Activated CD8-positive, alpha-beta T cell treated with anti-CD3 and anti-CD28 coated beads for 36 hours (primary cell): ENCODE data around the gene ZBTB16. TPM values are rescaled to one million over a fixed set of nuclear protein-coding genes. Genes with fewer than 3 reads are reported as not detected.

ENCODE experiments used
- ATAC-seq: fragments of 200-7000 bp; cut with Tn5 transposase; one replicate; pipeline ENCODE4 v1.10.0; 2021; ENCODE audit warnings: mild to moderate bottlenecking, moderate library complexity
- CTCF ChIA-PET: fragments of 350-600 bp; sonication (Branson Sonifier 250); formaldehyde crosslinking; loops from one replicate; lab custom pipeline; 2021; ENCODE audit warnings: antibody characterized with exemption; lab: Charles Lee
- POLR2A ChIA-PET: fragments of 350-600 bp; sonication (Branson Sonifier 250); formaldehyde crosslinking; loops from one replicate; lab custom pipeline; 2021; ENCODE audit warnings: antibody characterized with exemption; lab: Charles Lee
- DNase-seq: peaks from one replicate; pipeline ENCODE4 v3.0.0-alpha.2; 2020
- H3K27ac Mint-ChIP-seq: one replicate; pipeline ENCODE4 v1.8.0; 2021; ENCODE audit warnings: mild to moderate bottlenecking, mixed read lengths
- H3K27me3 Mint-ChIP-seq: one replicate; pipeline ENCODE4 v1.8.0; 2021; ENCODE audit warnings: mixed read lengths
- H3K36me3 Mint-ChIP-seq: one replicate; pipeline ENCODE4 v1.8.0; 2021; ENCODE audit warnings: low read depth, mixed read lengths
- H3K4me1 Mint-ChIP-seq: one replicate; pipeline ENCODE4 v1.8.0; 2021; ENCODE audit warnings: low read depth, mixed read lengths
- H3K4me3 Mint-ChIP-seq: one replicate; pipeline ENCODE4 v1.8.0; 2021; ENCODE audit warnings: mild to moderate bottlenecking, moderate library complexity, mixed read lengths
- H3K9me3 Mint-ChIP-seq: one replicate; pipeline ENCODE4 v1.8.0; 2021; ENCODE audit warnings: mixed read lengths
- CTCF ChIP-seq: fragments of 200-600 bp; IDR thresholded peaks from one replicate; pipeline ENCODE4 v1.8.0; 2022; ENCODE audit warnings: antibody characterized with exemption, mild to moderate bottlenecking
- intact Hi-C: fragments of 100-400 bp; cut with micrococcal nuclease; formaldehyde crosslinking; loops from one replicate; pipeline ENCODE4 v1.10.0; 2022
- total RNA-seq, 2 experiments: library from RNA; stranded (reverse); gene quantifications; one replicate each; pipeline ENCODE4 v1.2.3, GENCODE V29; 2021

The ZBTB16 gene
- total RNA-seq, 2 experiments from 2014 or later, result 9.5 to 10.1 TPM

GRCh38 chr11:114080769-114081168, 21.3 kb downstream of the ZBTB16 start:
- peak overlapping the region; percentile 36 for H3K27ac Mint-ChIP-seq
- ChIA-PET POLR2A (no interaction called here), CTCF (interaction anchor here (1.0 to 2.8 kb wide), 2 partner anchors 51 to 180 kb away, joined by 5 to 11 read pairs; no protein-coding TSS in a partner anchor)
- intact Hi-C loops, result no loop called here
- H3K9me3 Mint-ChIP-seq, result no peaks in the 10 kb centered on the region
- peaks cover 10% of the 10 kb centered on the region for H3K27me3 Mint-ChIP-seq
- ATAC-seq (no peak), DNase-seq (no peak)
- H3K36me3 Mint-ChIP-seq, result no peaks in the 10 kb centered on the region
- TF ChIP-seq CTCF, result no peak
- H3K4me3 Mint-ChIP-seq, result no peak overlapping the region
- H3K4me1 Mint-ChIP-seq, result peaks cover 50% of the 10 kb centered on the region

- TF ChIP-seq CTCF, result no peak
- DNase-seq (no peak), ATAC-seq (no peak)
- Mint-ChIP-seq H3K36me3 (no peaks in the 10 kb centered on the region), H3K4me1 (peaks cover 46% of the 10 kb centered on the region), H3K27ac (peak overlapping the region; percentile 36), H3K4me3 (no peak overlapping the region), H3K27me3 (peaks cover 10% of the 10 kb centered on the region), H3K9me3 (no peaks in the 10 kb centered on the region)
- intact Hi-C loops, result no loop called here
- POLR2A ChIA-PET, result no interaction called here
- CTCF ChIA-PET, result interaction anchor here (1.0 to 2.8 kb wide), 2 partner anchors 50 to 179 kb away, joined by 5 to 11 read pairs; no protein-coding TSS in a partner anchor
Observed at GRCh38 chr11:114081641-114082414, 22.3 kb downstream of the ZBTB16 start.

DNA sequence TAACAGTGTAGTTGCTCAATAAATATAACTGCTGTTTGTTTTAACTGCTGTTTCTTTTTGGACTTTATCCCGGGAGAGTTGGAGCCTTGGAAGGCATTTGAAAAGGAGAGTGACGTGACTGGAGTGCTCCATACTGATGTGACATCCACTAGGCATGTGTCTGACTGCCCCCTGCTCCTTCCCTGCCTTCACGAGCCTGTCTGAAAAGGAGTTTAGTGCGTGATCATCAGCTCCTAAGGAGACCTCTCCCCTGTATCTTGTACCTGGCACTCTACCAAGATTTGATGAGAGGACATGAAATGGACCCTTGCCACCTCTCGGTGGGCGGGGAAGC, 22.9 kb downstream of the ZBTB16 start:
- ChIA-PET POLR2A (interaction anchor here (0.7 kb wide), 1 partner anchor 80 kb away, joined by 3 read pairs; no protein-coding TSS in a partner anchor), CTCF (interaction anchor here (1.4 to 2.8 kb wide), 2 partner anchors 24 to 179 kb away, joined by 3 to 11 read pairs; no protein-coding TSS in a partner anchor)
- Mint-ChIP-seq H3K27me3 (peaks cover 10% of the 10 kb centered on the region), H3K36me3 (no peaks in the 10 kb centered on the region), H3K9me3 (no peaks in the 10 kb centered on the region), H3K4me1 (peaks cover 46% of the 10 kb centered on the region), H3K4me3 (no peak overlapping the region), H3K27ac (no peak overlapping the region)
- no peak for DNase-seq
- TF ChIP-seq CTCF, result no peak
- intact Hi-C loops, result no loop called here
- no peak for ATAC-seq

DNA sequence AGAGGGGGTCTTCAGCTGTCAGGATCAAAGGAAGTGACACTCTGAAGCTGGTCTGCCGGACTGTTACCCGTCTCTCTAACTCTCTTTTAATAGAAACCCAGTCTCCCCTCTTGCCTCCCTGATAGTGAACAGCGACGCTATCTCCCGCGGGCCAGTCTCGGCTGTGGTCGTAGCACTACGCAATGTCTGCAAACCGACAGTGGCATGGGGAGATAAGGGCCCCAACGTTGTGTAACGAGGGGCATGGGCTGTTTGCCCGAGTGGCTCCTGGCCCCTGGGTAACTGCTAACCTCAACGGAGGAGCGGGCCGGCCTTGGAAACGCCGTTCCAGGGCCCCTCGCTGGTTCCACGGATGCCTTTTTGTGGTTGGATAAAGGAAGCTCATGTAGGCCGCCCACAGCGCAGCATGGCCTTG, 23.3 kb downstream of the ZBTB16 start:
- no peak overlapping the region for H3K4me3 Mint-ChIP-seq
- H3K27me3 Mint-ChIP-seq, result peaks cover 10% of the 10 kb centered on the region
- no peak for ATAC-seq
- CTCF ChIA-PET, result interaction anchor here (1.4 to 2.8 kb wide), 2 partner anchors 24 to 178 kb away, joined by 3 to 11 read pairs; no protein-coding TSS in a partner anchor
- no peaks in the 10 kb centered on the region for H3K36me3 Mint-ChIP-seq
- H3K9me3 Mint-ChIP-seq, result no peaks in the 10 kb centered on the region
- peaks cover 46% of the 10 kb centered on the region for H3K4me1 Mint-ChIP-seq
- no peak for DNase-seq
- TF ChIP-seq CTCF, result no peak
- POLR2A ChIA-PET, result interaction anchor here (0.6 to 0.7 kb wide), 2 partner anchors 80 to 828 kb away, joined by 3 read pairs; no protein-coding TSS in a partner anchor
- intact Hi-C loops, result no loop called here
- H3K27ac Mint-ChIP-seq, result no peak overlapping the region
